MM.1S (cell line): ENCODE data around the gene ZIC4.

Experiments used
- DNase-seq: peaks from one replicate; pipeline ENCODE4 v3.0.0-alpha.2; 2015
- H2AFZ ChIP-seq: fragments of 300-600 bp; sonication (generic); 2 replicates; pipeline ENCODE4 v1.6.0; 2016; ENCODE audit warnings: antibody characterized with exemption, low read length
- H3F3A ChIP-seq: fragments of 300-600 bp; sonication (generic); 2 replicates; pipeline ENCODE4 v1.6.1; 2016; ENCODE audit warnings: mild to moderate bottlenecking, antibody characterized with exemption, low read length, moderate library complexity, mixed read lengths; ENCODE audit not compliant: insufficient read depth
- H3K27ac ChIP-seq: fragments of 300-600 bp; sonication (generic); 2 replicates; pipeline ENCODE4 v1.5.1; 2016; ENCODE audit warnings: mild to moderate bottlenecking, low read length
- H3K27me3 ChIP-seq: fragments of 300-600 bp; sonication (generic); replicated peaks from 2 replicates; pipeline ENCODE4 v1.6.0; 2016; ENCODE audit warnings: low read length; ENCODE audit not compliant: insufficient read depth
- H3K36me3 ChIP-seq: fragments of 300-600 bp; sonication (generic); replicated peaks from 2 replicates; pipeline ENCODE4 v1.6.1; 2016; ENCODE audit warnings: mild to moderate bottlenecking, low read length, mixed read lengths; ENCODE audit not compliant: insufficient read depth
- H3K4me1 ChIP-seq: fragments of 300-600 bp; sonication (generic); 2 replicates; pipeline ENCODE4 v1.6.1; 2016; ENCODE audit warnings: low read length, mixed read lengths
- H3K4me2 ChIP-seq: fragments of 300-600 bp; sonication (generic); 2 replicates; pipeline ENCODE4 v1.6.0; 2016; ENCODE audit warnings: low read depth, low read length
- H3K4me3 ChIP-seq: fragments of 300-600 bp; sonication (generic); 2 replicates; pipeline ENCODE4 v1.5.1; 2016; ENCODE audit warnings: low read length, mixed read lengths
- H3K79me2 ChIP-seq: fragments of 300-600 bp; sonication (generic); 2 replicates; pipeline ENCODE4 v1.6.1; 2016; ENCODE audit warnings: mixed run types, low read length, mixed read lengths
- H3K9ac ChIP-seq: fragments of 300-600 bp; sonication (generic); 2 replicates; pipeline ENCODE4 v1.6.1; 2016; ENCODE audit warnings: low read length, mixed read lengths
- H3K9me2 ChIP-seq: fragments of 300-600 bp; sonication (generic); replicated peaks from 2 replicates; pipeline ENCODE4 v1.6.1; 2016; ENCODE audit warnings: mild to moderate bottlenecking, low read length, mixed read lengths; ENCODE audit not compliant: insufficient read depth
- H3K9me3 ChIP-seq: fragments of 300-600 bp; sonication (generic); replicated peaks from 2 replicates; pipeline ENCODE4 v1.6.1; 2016; ENCODE audit warnings: mild to moderate bottlenecking, low read length, mixed read lengths; ENCODE audit not compliant: insufficient read depth
- H4K20me1 ChIP-seq: fragments of 300-600 bp; sonication (generic); 2 replicates; pipeline ENCODE4 v1.6.1; 2016; ENCODE audit warnings: mild to moderate bottlenecking, low read length, moderate library complexity, mixed read lengths; ENCODE audit not compliant: insufficient read depth
- CTCF ChIP-seq: fragments of 300-600 bp; sonication (generic); IDR thresholded peaks from 2 replicates; pipeline ENCODE4 v1.5.1; 2016; ENCODE audit warnings: antibody characterized with exemption, low read length, mixed read lengths
- EZH2 ChIP-seq: fragments of 300-600 bp; sonication (generic); optimal IDR thresholded peaks from 2 replicates; pipeline ENCODE3; 2017; ENCODE audit warnings: low read depth, mild to moderate bottlenecking, antibody characterized with exemption, low read length, mixed read lengths
- EZH2phosphoT487 ChIP-seq: fragments of 300-600 bp; sonication (generic); IDR thresholded peaks from 2 replicates; pipeline ENCODE4 v1.6.1; 2018; ENCODE audit warnings: antibody characterized with exemption, low read length

ZIC4 gene

GRCh38 chr3:147393261-147393942 lies 12.9 kb downstream of the ZIC4 start:
- no peaks in the 10 kb centered on the region for H3K9me2 ChIP-seq
- H3K36me3 ChIP-seq = no peaks in the 10 kb centered on the region
- H3K4me2 ChIP-seq = no peak overlapping the region
- H2AFZ ChIP-seq = no peak overlapping the region
- H3K27ac ChIP-seq = no peak overlapping the region
- no peaks in the 10 kb centered on the region for H3K9me3 ChIP-seq
- H3K79me2 ChIP-seq = no peaks in the 10 kb centered on the region
- H3K4me1 ChIP-seq = no peaks in the 10 kb centered on the region
- H4K20me1 ChIP-seq = no peaks in the 10 kb centered on the region
- no peak overlapping the region for H3K4me3 ChIP-seq
- TF ChIP-seq EZH2 = no peak
- TF ChIP-seq EZH2phosphoT487 = no peak
- TF ChIP-seq CTCF = no peak
- no peak for DNase-seq
- no peaks in the 10 kb centered on the region for H3F3A ChIP-seq
- H3K27me3 ChIP-seq = no peaks in the 10 kb centered on the region
- H3K9ac ChIP-seq = no peak overlapping the region

- Histone ChIP-seq H3K4me2 (no peak overlapping the region), H3K27me3 (no peaks in the 10 kb centered on the region), H3K4me3 (no peak overlapping the region), H4K20me1 (no peaks in the 10 kb centered on the region), H3K9me3 (no peaks in the 10 kb centered on the region), H3K27ac (no peak overlapping the region), H3K79me2 (no peaks in the 10 kb centered on the region), H3F3A (no peaks in the 10 kb centered on the region), H3K9me2 (no peaks in the 10 kb centered on the region), H3K36me3 (no peaks in the 10 kb centered on the region), H3K4me1 (no peaks in the 10 kb centered on the region), H3K9ac (no peak overlapping the region), H2AFZ (no peak overlapping the region)
- TF ChIP-seq EZH2 (no peak), EZH2phosphoT487 (no peak), CTCF (no peak)
- DNase-seq = no peak
Observed at GRCh38 chr3:147392625-147392946, 13.8 kb downstream of the ZIC4 start.

- Histone ChIP-seq H3K4me2 (no peak overlapping the region), H3K9me3 (no peaks in the 10 kb centered on the region), H3K79me2 (no peaks in the 10 kb centered on the region), H3K9me2 (no peaks in the 10 kb centered on the region), H3K9ac (no peak overlapping the region), H2AFZ (no peak overlapping the region), H3F3A (no peaks in the 10 kb centered on the region), H3K27ac (no peak overlapping the region), H3K27me3 (no peaks in the 10 kb centered on the region), H4K20me1 (no peaks in the 10 kb centered on the region), H3K4me1 (no peaks in the 10 kb centered on the region), H3K4me3 (no peak overlapping the region), H3K36me3 (no peaks in the 10 kb centered on the region)
- DNase-seq = no peak
- TF ChIP-seq CTCF (no peak), EZH2phosphoT487 (no peak), EZH2 (no peak)
Observed at GRCh38 chr3:147391781-147392624, 14.3 kb downstream of the ZIC4 start.
